H1 (cell line): ENCODE measurements around the gene OR2H1. TPM values are rescaled to one million over a fixed set of nuclear protein-coding genes. Genes with fewer than 3 reads are reported as not detected.

ENCODE experiments used
- CTCF ChIA-PET: fragments of 300-600 bp; sonication (Branson Sonifier 250); formaldehyde crosslinking; loops from one replicate; lab custom pipeline; 2021; ENCODE audit not compliant: partially characterized antibody; lab: Charles Lee
- POLR2A ChIA-PET: fragments of 300-600 bp; sonication (Branson Sonifier 250); formaldehyde crosslinking; loops from one replicate; lab custom pipeline; 2021; ENCODE audit warnings: inconsistent platforms; ENCODE audit not compliant: partially characterized antibody; lab: Charles Lee
- DNase-seq, 2 experiments: peaks; one replicate each; pipeline versions ENCODE4 v3.0.0 to v3.0.0-alpha.2; 2010 to 2022; ENCODE audit warnings: low spot score in 2 of 2, low read depth in 1 of 2, mixed read lengths in 1 of 2
- FAIRE-seq: peaks from 2 replicates; lab custom pipeline; 2011; peaks lifted over from hg19 to GRCh38; lab: Jason Lieb, UNC
- H2AFZ ChIP-seq: 2 replicates; pipeline ENCODE4 v1.8.1; 2012; ENCODE audit warnings: low read length, inconsistent platforms
- H2AK5ac ChIP-seq: 2 replicates; pipeline ENCODE4 v1.6.1; 2013; ENCODE audit warnings: low read depth, low read length
- H2BK120ac ChIP-seq: replicated peaks from 2 replicates; pipeline ENCODE3; 2013; ENCODE audit warnings: low read depth, low read length, inconsistent platforms
- H2BK12ac ChIP-seq: 2 replicates; pipeline ENCODE4 v1.6.1; 2013; ENCODE audit warnings: low read depth, low read length
- H2BK15ac ChIP-seq: 2 replicates; pipeline ENCODE4 v1.6.1; 2013; ENCODE audit warnings: low read length
- H2BK20ac ChIP-seq: 2 replicates; pipeline ENCODE4 v1.6.1; 2013; ENCODE audit warnings: low read length
- H2BK5ac ChIP-seq: 2 replicates; pipeline ENCODE4 v1.6.1; 2013; ENCODE audit warnings: low read depth, low read length
- H3K14ac ChIP-seq: 2 replicates; pipeline ENCODE4 v1.6.1; 2013; ENCODE audit warnings: inconsistent platforms; ENCODE audit not compliant: insufficient read length
- H3K18ac ChIP-seq: 2 replicates; pipeline ENCODE4 v1.6.1; 2013; ENCODE audit warnings: low read length; ENCODE audit errors: extremely low read depth
- H3K23ac ChIP-seq: 2 replicates; pipeline ENCODE4 v1.6.1; 2013; ENCODE audit warnings: inconsistent platforms; ENCODE audit not compliant: insufficient read length
- H3K23me2 ChIP-seq: 2 replicates; pipeline ENCODE4 v1.6.1; 2013; ENCODE audit warnings: low read depth, low read length
- H3K27ac ChIP-seq: 2 replicates; pipeline ENCODE4 v1.6.1; 2011; ENCODE audit warnings: low read depth, low read length, inconsistent platforms
- H3K27me3 ChIP-seq, 4 experiments: replicated peaks in 1 of 4; 1 replicate in 1 of 4; 2 replicates in 3 of 4; pipeline versions ENCODE4 v1.6.1 to v1.8.1; 2011 to 2013; ENCODE audit warnings: low read length in 3 of 4, mild to moderate bottlenecking in 3 of 4, inconsistent platforms in 2 of 4, mixed read lengths in 2 of 4, moderate library complexity in 1 of 4; ENCODE audit not compliant: control insufficient read depth in 3 of 4, insufficient read depth in 3 of 4; ENCODE audit errors: extremely low read depth in 1 of 4
- H3K36me3 ChIP-seq, 4 experiments: 2 replicates each; pipeline versions ENCODE4 v1.6.1 to v1.8.1; 2011 to 2013; ENCODE audit warnings: mild to moderate bottlenecking in 4 of 4, low read length in 3 of 4, moderate library complexity in 2 of 4, control low read depth in 1 of 4, inconsistent platforms in 1 of 4; ENCODE audit not compliant: insufficient read depth in 4 of 4, control insufficient read depth in 2 of 4
- H3K4ac ChIP-seq: replicated peaks from 2 replicates; pipeline ENCODE3; 2013; ENCODE audit warnings: low read length, low read depth, mixed read lengths, inconsistent platforms; ENCODE audit not compliant: insufficient read length
- H3K4me1 ChIP-seq, 4 experiments: replicated peaks in 1 of 4; 1 replicate in 1 of 4; 2 replicates in 3 of 4; pipeline versions ENCODE4 v1.6.1 to v1.8.1; 2011 to 2013; ENCODE audit warnings: low read length in 3 of 4, inconsistent platforms in 2 of 4, mixed read lengths in 1 of 4; ENCODE audit not compliant: insufficient read depth in 4 of 4, control insufficient read depth in 3 of 4
- H3K4me2 ChIP-seq, 2 experiments: 2 replicates each; pipeline versions ENCODE4 v1.6.1 to v1.8.1; 2011 to 2013; ENCODE audit warnings: low read depth in 2 of 2, low read length in 2 of 2, control low read depth in 1 of 2, inconsistent platforms in 1 of 2, mild to moderate bottlenecking in 1 of 2; ENCODE audit not compliant: insufficient read depth in 1 of 2
- H3K4me3 ChIP-seq, 4 experiments: fragments of 200-600, 300-600 bp in 1 of 4; sonication (generic), shearing (Covaris generic), sonication (Bioruptor Twin) in 1 of 4; 2 replicates each; pipeline versions ENCODE4 v1.5.1 to v1.8.1; 2011 to 2016; ENCODE audit warnings: low read length in 4 of 4, low read depth in 3 of 4, control low read depth in 2 of 4, inconsistent platforms in 2 of 4, mild to moderate bottlenecking in 2 of 4, mixed read lengths in 1 of 4, moderate library complexity in 1 of 4; ENCODE audit not compliant: insufficient read depth in 2 of 4; ENCODE audit errors: extremely low read depth in 1 of 4
- H3K56ac ChIP-seq: replicated peaks from 2 replicates; pipeline ENCODE3; 2013; ENCODE audit warnings: low read depth, mild to moderate bottlenecking, mixed read lengths, low read length, inconsistent platforms; ENCODE audit not compliant: insufficient read length
- H3K79me1 ChIP-seq: 2 replicates; pipeline ENCODE4 v1.6.1; 2013; ENCODE audit warnings: low read depth, low read length, control low read depth
- H3K79me2 ChIP-seq, 2 experiments: 2 replicates each; pipeline versions ENCODE4 v1.6.1 to v1.8.1; 2012 to 2013; ENCODE audit warnings: low read length in 2 of 2, mild to moderate bottlenecking in 2 of 2, inconsistent platforms in 1 of 2; ENCODE audit not compliant: insufficient read depth in 2 of 2, control insufficient read depth in 1 of 2
- H3K9ac ChIP-seq, 4 experiments: replicated peaks in 1 of 4; 1 replicate in 1 of 4; 2 replicates in 3 of 4; pipeline versions ENCODE4 v1.6.1 to v1.8.1; 2011 to 2013; ENCODE audit warnings: low read depth in 3 of 4, low read length in 3 of 4, control low read depth in 2 of 4, mild to moderate bottlenecking in 2 of 4, moderate library complexity in 2 of 4, inconsistent platforms in 1 of 4; ENCODE audit errors: extremely low read depth in 1 of 4
- H3K9me3 ChIP-seq, 2 experiments: 2 replicates each; pipeline versions ENCODE4 v1.6.1 to v1.8.1; 2012 to 2013; ENCODE audit warnings: mild to moderate bottlenecking in 2 of 2, moderate library complexity in 2 of 2, control low read depth in 1 of 2, inconsistent platforms in 1 of 2, low read depth in 1 of 2, low read length in 1 of 2, mixed read lengths in 1 of 2; ENCODE audit not compliant: insufficient read depth in 2 of 2
- H4K20me1 ChIP-seq, 2 experiments: replicated peaks in 1 of 2; 2 replicates each; pipeline versions ENCODE3 to v1.8.1; 2011 to 2013; ENCODE audit warnings: inconsistent platforms in 2 of 2, low read length in 2 of 2, mild to moderate bottlenecking in 1 of 2; ENCODE audit not compliant: insufficient read depth in 2 of 2, control insufficient read depth in 1 of 2
- H4K5ac ChIP-seq: 2 replicates; pipeline ENCODE4 v1.6.1; 2013; ENCODE audit warnings: low read length, low read depth, mixed read lengths, inconsistent platforms; ENCODE audit not compliant: insufficient read length
- H4K8ac ChIP-seq: 2 replicates; pipeline ENCODE4 v1.8.0; 2013; ENCODE audit warnings: mild to moderate bottlenecking, moderate library complexity, low read length, inconsistent platforms; ENCODE audit not compliant: insufficient read depth; ENCODE audit errors: extremely low read depth
- H4K91ac ChIP-seq: replicated peaks from 2 replicates; pipeline ENCODE3; 2013; ENCODE audit warnings: low read length, mixed read lengths, inconsistent platforms; ENCODE audit not compliant: insufficient read length
- BRCA1 ChIP-seq: IDR thresholded peaks from 2 replicates; pipeline ENCODE4 v1.6.1; 2012; ENCODE audit warnings: low read depth, low read length, improper control_type of control experiment
- CBX8 ChIP-seq: fragments of 300-800, 300-1000 bp; sonication (generic); IDR thresholded peaks from 2 replicates; pipeline ENCODE4 v1.7.1; 2016; ENCODE audit warnings: low read depth, low read length, borderline replicate concordance
- CHD1 ChIP-seq: IDR thresholded peaks from 2 replicates; pipeline ENCODE4 v1.6.1; 2012; ENCODE audit warnings: low read depth, low read length, improper control_type of control experiment
- CHD2 ChIP-seq: IDR thresholded peaks from 2 replicates; pipeline ENCODE4 v1.6.1; 2012; ENCODE audit warnings: low read length, improper control_type of control experiment
- FOSL1 ChIP-seq: IDR thresholded peaks from 2 replicates; pipeline ENCODE4 v1.6.1; 2011; ENCODE audit warnings: mild to moderate bottlenecking, low read depth, low read length, moderate library complexity; ENCODE audit not compliant: insufficient read depth
- HDAC6 ChIP-seq: IDR thresholded peaks from one replicate; pipeline ENCODE4 v1.7.1; 2012; ENCODE audit warnings: low read depth, mild to moderate bottlenecking, inconsistent platforms, low read length, moderate library complexity
- JUN ChIP-seq: IDR thresholded peaks from 2 replicates; pipeline ENCODE4 v1.6.1; 2011; ENCODE audit warnings: low read depth, mild to moderate bottlenecking, improper control_type of control experiment, low read length
- NANOG ChIP-seq: IDR thresholded peaks from 2 replicates; pipeline ENCODE4 v1.6.1; 2011; ENCODE audit warnings: low read length, low read depth, mild to moderate bottlenecking, inconsistent platforms; ENCODE audit not compliant: insufficient read depth, poor library complexity, severe bottlenecking
- POLR2A ChIP-seq, 2 experiments: IDR thresholded peaks; 1 replicate in 1 of 2; 2 replicates in 1 of 2; pipeline ENCODE4 v1.6.1; 2011; ENCODE audit warnings: low read depth in 2 of 2, low read length in 2 of 2, mild to moderate bottlenecking in 2 of 2; ENCODE audit errors: control extremely low read depth in 1 of 2
- SP2 ChIP-seq: IDR thresholded peaks from 2 replicates; pipeline ENCODE4 v1.6.1; 2012; ENCODE audit warnings: mild to moderate bottlenecking, low read length, inconsistent platforms
- SUZ12 ChIP-seq: fragments of 200-600 bp; sonication (generic); IDR thresholded peaks from 2 replicates; pipeline ENCODE4 v1.6.1; 2012; ENCODE audit warnings: mild to moderate bottlenecking, inconsistent platforms, low read length, moderate library complexity, mixed read lengths
- TAF1 ChIP-seq: IDR thresholded peaks from 2 replicates; pipeline ENCODE4 v1.6.1; 2011; ENCODE audit warnings: mild to moderate bottlenecking, low read depth, low read length
- ZNF274 ChIP-seq: IDR thresholded peaks from 2 replicates; pipeline ENCODE4 v1.7.0; 2012; ENCODE audit warnings: low read length, borderline replicate concordance; ENCODE audit errors: extremely low read depth
- WGBS, 2 experiments: shearing (Covaris generic) in 1 of 2; methylation state at CpG; one replicate each; pipeline versions ENCODE4 v1.1.6 to v1.1.7; 2013 to 2015; ENCODE audit warnings: low lambda C conversion rate in 2 of 2, mixed read lengths in 2 of 2, inconsistent platforms in 1 of 2, low coverage in 1 of 2, missing lambda C conversion rate in 1 of 2; ENCODE audit not compliant: insufficient replicate concordance in 2 of 2, insufficient coverage in 1 of 2, insufficient read length in 1 of 2; ENCODE audit errors: extremely low coverage in 1 of 2, missing lambda C conversion rate in 1 of 2; 5-methylcytosine and 5-hydroxymethylcytosine counted together
- polyA plus RNA-seq, 7 experiments: library from polyadenylated mRNA; depleted of rRNA in 3 of 7; stranded (reverse) in 5 of 7; unstranded in 2 of 7; fragments of >200 nt in 5 of 7; fragments of 200-250 nt in 2 of 7; gene quantifications; 1 replicate in 5 of 7; 2 replicates in 1 of 7; 4 replicates in 1 of 7; pipeline versions ENCODE4 v1.2.1 to v1.2.3, GENCODE V29; 2011 to 2013; ENCODE audit warnings: missing spikeins in 2 of 7, mixed read lengths in 2 of 7
- total RNA-seq: library from RNA; stranded (reverse); fragmentation: NEBNext Ultra II Directional; extraction: Animal tissue kit (Norgen Biotek cat#: 25700); gene quantifications from 2 replicates; pipeline ENCODE4 v1.2.1, GENCODE V29; 2021
- TF ChIP-seq, protein P1 (sequence below): IDR thresholded peaks from 2 replicates; pipeline ENCODE4 v1.6.1; 2011; ENCODE audit warnings: low read length, improper control_type of control experiment

OR2H1 gene
- total and polyA plus RNA-seq, 2 of the 8 experiments (the other 6 are each of a cell fraction or from before 2014, with no cell fraction given) = not detected

DNA sequence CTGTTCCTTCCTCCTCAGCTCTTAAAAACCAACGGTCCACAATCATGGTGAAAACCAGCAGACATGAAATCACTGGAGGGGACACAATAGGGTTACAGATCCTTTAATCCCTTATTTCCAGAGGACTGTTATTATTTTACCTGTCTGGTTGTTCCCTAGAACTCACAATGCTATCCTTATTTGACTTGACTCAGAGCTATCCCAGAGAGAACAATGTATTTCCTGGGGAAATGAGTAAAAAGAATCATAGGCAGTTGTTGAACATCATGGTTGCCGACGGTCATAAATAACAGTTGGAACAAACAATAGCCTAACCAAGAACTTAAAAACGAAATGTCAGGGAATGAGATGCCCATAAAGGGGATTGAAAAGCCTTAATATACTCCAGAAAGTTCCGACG is 9.3 kb downstream of the OR2H1 start:
- H3K4me3 ChIP-seq = no peak overlapping the region
- H2BK15ac ChIP-seq = no peak overlapping the region
- no peaks in the 10 kb centered on the region for H3K27me3 ChIP-seq
- H4K8ac ChIP-seq = no peak overlapping the region
- no peaks in the 10 kb centered on the region; a peak in 1 of 7 replicates for H3K4me1 ChIP-seq
- H3K79me2 ChIP-seq = no peaks in the 10 kb centered on the region
- DNase-seq (no peak), FAIRE-seq (no peak)
- H3K23me2 ChIP-seq = no peaks in the 10 kb centered on the region
- no peak overlapping the region for H2BK120ac ChIP-seq
- no peak overlapping the region for H2BK5ac ChIP-seq
- H2AK5ac ChIP-seq = no peak overlapping the region
- 65% methylated on average over 6 of the region's 6 CpGs; no CpG with 5 or more reads in 1 of the 2 experiments for WGBS, 2 experiments
- no peaks in the 10 kb centered on the region for H3K9me3 ChIP-seq
- no peak overlapping the region for H3K4me2 ChIP-seq
- no peak overlapping the region for H3K56ac ChIP-seq
- ChIA-PET POLR2A (no interaction called here), CTCF (interaction anchor here (1.1 to 2.1 kb wide), 2 partner anchors 12 to 123 kb away, joined by 3 to 5 read pairs; no protein-coding TSS in a partner anchor)
- no peak overlapping the region for H2AFZ ChIP-seq
- H3K4ac ChIP-seq = no peak overlapping the region
- no peak overlapping the region for H3K9ac ChIP-seq
- no peak overlapping the region for H2BK12ac ChIP-seq
- no peaks in the 10 kb centered on the region for H3K36me3 ChIP-seq
- H2BK20ac ChIP-seq = no peak overlapping the region
- H3K18ac ChIP-seq = no peak overlapping the region
- no peak for TF ChIP-seq SP2
- no peak for TF ChIP-seq CHD2
- no peak for TF ChIP-seq JUN
- TF ChIP-seq, protein P1, sequence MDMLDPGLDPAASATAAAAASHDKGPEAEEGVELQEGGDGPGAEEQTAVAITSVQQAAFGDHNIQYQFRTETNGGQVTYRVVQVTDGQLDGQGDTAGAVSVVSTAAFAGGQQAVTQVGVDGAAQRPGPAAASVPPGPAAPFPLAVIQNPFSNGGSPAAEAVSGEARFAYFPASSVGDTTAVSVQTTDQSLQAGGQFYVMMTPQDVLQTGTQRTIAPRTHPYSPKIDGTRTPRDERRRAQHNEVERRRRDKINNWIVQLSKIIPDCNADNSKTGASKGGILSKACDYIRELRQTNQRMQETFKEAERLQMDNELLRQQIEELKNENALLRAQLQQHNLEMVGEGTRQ = no peak
- TF ChIP-seq TAF1 = no peak
- no peak for TF ChIP-seq BRCA1
- no peak for TF ChIP-seq CBX8
- no peak for TF ChIP-seq ZNF274
- TF ChIP-seq SUZ12 = no peak
- no peak for TF ChIP-seq FOSL1
- no peak for TF ChIP-seq NANOG
- TF ChIP-seq POLR2A (IDR thresholded peaks at IDR 0.05; ENCODE audit: control extremely low read depth in 1 of 2, low read depth in 2 of 2, low read length in 2 of 2) = no peak
- no peak for TF ChIP-seq HDAC6
- TF ChIP-seq CHD1 = no peak
- H4K5ac ChIP-seq = no peak overlapping the region
- H4K20me1 ChIP-seq = no peaks in the 10 kb centered on the region
- no peak overlapping the region for H3K14ac ChIP-seq
- no peak overlapping the region for H3K23ac ChIP-seq
- H4K91ac ChIP-seq = no peak overlapping the region
- no peak overlapping the region for H3K27ac ChIP-seq
- no peaks in the 10 kb centered on the region for H3K79me1 ChIP-seq
